ENCODE measurements around the gene HEYL.

GRCh38 chr1:39575191-39576015 lies 64.0 kb downstream of the HEYL start:
- TF ChIP-seq CTCF (IDR thresholded peaks at IDR 0.05): no peak
- TF ChIP-seq POLR2A (IDR thresholded peaks at IDR 0.05): no peak

All from sigmoid colon (tissue), 3 donors.